GM12872 (cell line): ENCODE results near the gene BRF1.

Experiments
- CTCF ChIP-seq: IDR thresholded peaks from 3 replicates; pipeline ENCODE4 v1.5.1; 2011; ENCODE audit warnings: low read depth, mild to moderate bottlenecking, low read length, moderate library complexity; ENCODE audit not compliant: insufficient read depth

Gene BRF1

DNA sequence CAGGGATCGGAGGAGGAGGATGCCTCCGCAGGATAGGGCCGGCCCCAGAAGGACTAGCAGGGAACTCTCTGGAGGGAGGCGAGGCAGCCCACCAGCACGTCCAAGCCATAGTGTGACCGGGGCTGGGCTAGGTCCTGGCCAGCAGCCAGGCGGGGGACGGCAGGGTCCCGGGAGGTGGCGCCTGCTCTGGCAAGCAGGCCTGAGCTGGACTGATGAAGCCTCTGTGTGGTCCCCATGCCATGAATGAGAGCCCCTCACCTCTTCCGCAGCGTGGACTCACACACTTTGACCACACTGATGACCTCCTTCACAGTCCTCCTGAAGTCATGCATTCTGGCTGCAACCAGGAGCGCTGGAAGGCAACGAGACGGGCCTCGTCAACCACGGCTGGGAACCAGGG is 72.2 kb downstream of the BRF1 start:
- no peak for TF ChIP-seq CTCF

GRCh38 chr14:105227346-105227745 is 73.5 kb downstream of the BRF1 start:
- TF ChIP-seq CTCF: no peak

DNA sequence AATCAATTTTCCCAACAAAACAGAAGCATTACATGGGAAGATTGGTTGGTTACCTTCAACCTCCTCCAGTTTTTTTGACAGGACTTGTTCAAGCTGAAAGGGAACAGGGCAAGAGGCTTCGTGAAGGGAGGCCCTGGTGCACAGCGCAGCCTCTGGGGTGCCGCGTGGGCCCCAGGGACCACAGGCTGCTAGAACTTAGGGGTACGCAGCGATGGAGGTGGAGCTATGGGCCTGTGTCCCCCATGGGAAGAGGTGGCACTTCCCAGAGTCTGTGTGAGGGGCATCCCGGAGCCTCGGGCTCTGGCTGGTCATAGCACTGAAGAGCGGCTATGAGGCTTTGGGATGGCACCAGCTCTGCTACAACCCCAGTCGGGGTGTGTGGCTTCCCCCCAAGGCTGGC is 74.6 kb downstream of the BRF1 start:
- no peak for TF ChIP-seq CTCF

GRCh38 chr14:105224845-105225570 is 75.8 kb downstream of the BRF1 start:
- no peak for TF ChIP-seq CTCF

DNA sequence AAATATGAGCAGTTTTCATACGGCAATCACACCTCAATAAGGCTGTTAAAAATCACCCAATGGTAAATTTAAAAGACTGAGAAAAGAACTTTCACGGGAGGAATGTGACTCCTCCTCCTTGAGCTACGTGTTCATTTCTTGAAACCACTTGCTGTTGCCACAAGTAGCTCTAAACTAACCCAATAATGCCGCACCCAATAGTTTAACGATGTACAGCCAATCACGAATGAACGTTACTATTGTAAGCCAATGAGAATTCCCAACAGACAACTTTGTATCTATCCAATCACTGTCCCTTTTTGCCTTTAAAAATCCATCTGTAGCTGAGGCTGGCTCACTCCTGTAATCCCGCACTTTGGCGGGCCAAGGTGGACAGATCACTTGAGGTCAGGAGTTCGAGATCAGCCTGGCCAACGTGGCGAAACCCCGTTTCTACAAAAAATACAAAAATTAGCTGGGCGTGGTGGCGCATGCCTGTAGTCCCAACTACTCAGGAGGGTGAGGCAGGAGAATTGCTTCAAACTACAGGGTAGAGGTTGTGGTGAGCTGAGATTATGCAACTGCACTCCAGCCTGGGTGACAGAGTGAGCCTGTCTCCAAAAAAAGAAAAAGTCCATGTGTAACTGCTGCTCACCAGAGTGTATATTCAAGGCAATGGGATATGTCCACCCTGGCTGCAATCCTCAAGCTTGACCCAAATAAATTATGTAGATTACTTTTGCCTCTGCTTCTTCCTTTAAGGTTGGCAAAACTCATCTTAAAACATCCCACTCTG is 76.8 kb downstream of the BRF1 start:
- TF ChIP-seq CTCF: no peak

DNA sequence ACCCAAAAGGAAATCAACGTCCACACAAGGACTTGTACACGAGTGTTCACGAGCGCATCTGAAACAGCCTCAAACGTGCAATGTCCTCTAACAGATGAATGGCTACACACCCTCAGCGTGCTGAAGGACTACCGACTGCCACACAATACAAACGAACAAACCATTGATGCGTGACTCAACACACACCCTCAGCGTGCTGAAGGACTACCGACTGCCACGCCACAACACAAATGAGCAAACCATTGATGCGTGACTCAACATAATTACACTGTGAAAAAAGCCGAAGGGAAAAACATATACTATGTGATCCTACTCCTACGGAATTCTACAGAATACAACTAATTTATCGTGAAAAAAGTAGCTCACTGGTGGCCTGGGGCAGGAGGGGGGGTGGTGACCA is 77.5 kb downstream of the BRF1 start:
- TF ChIP-seq CTCF: no peak

DNA sequence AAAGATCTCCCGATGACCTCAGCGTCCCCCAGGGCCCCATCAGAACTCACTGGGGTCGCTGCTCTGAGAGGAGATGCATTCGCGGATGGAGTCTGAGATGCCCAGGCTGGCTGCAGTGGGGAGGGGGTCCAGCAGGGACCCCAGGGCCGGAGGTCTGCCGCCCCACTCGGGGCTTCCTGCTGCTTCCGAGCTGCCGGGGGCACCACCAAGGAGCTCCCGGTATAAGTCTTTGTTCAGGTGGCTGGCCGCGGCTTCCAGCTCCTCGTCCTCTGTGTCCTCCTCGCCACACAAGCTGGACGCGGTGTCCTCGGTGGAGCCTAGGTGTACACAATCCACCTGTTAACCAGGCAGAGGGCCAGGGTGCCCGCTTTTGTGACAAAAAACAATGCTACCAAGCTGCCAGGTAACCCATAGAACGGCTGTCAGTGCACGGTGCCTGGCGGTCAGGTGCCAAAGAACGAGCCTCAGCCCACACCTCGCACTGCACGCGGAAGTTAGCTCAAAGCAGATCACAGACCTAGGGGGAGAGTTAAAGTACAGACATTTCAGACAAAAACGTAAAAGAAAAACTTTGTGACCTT is 79.1 kb downstream of the BRF1 start:
- TF ChIP-seq CTCF: no peak
